ENCODE results near the gene FAM124A.

DNA sequence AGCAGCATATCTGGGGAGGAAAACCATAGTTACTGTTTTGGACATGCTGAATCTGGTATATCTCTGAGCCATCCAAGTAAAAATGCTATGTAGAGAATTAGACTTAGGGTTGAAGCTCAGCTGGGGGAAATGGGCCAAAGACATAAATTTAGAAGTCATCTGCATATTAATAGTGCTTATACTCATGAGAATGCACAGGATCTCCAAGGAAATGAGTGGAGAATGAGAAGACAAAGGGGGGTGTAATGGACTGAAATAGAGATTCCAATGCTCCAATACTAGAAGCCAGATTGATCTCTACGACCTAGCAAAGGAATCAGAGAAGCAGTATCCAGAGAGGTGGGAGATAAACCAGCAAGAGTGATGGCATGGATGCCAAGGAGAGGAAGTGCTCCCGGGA lies 10.3 kb upstream of the FAM124A start:
- TF ChIP-seq, protein P1, sequence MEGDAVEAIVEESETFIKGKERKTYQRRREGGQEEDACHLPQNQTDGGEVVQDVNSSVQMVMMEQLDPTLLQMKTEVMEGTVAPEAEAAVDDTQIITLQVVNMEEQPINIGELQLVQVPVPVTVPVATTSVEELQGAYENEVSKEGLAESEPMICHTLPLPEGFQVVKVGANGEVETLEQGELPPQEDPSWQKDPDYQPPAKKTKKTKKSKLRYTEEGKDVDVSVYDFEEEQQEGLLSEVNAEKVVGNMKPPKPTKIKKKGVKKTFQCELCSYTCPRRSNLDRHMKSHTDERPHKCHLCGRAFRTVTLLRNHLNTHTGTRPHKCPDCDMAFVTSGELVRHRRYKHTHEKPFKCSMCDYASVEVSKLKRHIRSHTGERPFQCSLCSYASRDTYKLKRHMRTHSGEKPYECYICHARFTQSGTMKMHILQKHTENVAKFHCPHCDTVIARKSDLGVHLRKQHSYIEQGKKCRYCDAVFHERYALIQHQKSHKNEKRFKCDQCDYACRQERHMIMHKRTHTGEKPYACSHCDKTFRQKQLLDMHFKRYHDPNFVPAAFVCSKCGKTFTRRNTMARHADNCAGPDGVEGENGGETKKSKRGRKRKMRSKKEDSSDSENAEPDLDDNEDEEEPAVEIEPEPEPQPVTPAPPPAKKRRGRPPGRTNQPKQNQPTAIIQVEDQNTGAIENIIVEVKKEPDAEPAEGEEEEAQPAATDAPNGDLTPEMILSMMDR (conservative IDR thresholded peaks at IDR 0.05 in 1 of 2, IDR thresholded peaks at IDR 0.05 in 1 of 2; ENCODE audit: extremely low read depth in 1 of 2, insufficient read depth in 1 of 2, low read depth in 1 of 2, low read length in 2 of 2), result no peak
- TF ChIP-seq EZH2 (IDR thresholded peaks at IDR 0.05; ENCODE audit: borderline replicate concordance, low read length), result no peak
